ENCODE measurements around the gene NFE2L3. TPM values are rescaled to one million over a fixed set of nuclear protein-coding genes. Genes with fewer than 3 reads are reported as not detected.
"Not testable (repeated sequence)": the region's sequence is repeated elsewhere in the genome, so short reads cannot be mapped to it uniquely, and the experiment has no call there.

The NFE2L3 gene
- total RNA-seq, 2 experiments from 2014 or later: 19.9 to 23.8 TPM

DNA sequence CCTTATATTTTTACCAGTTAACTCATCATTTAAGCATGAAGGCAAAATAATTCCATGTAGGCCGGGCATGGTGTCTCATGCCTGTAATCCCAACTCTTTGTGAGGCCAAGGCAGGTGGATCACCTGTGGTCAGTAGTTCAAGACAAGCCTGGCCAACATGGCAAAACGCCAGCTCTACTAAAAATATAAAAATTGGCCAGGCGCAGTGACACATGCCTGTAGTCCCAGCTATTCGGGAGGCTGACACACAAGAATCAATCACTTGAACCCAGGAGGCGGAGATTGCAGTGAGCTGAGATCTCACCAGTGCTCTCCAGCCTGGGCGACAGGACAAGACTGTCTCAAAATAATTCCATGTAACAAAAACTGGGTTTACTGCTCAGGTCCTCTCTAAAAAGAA lies 30.3 kb downstream of the NFE2L3 start:
- peaks cover 47% of the 10 kb centered on the region for H3K36me3 Mint-ChIP-seq (ENCODE audit: low read depth)

DNA sequence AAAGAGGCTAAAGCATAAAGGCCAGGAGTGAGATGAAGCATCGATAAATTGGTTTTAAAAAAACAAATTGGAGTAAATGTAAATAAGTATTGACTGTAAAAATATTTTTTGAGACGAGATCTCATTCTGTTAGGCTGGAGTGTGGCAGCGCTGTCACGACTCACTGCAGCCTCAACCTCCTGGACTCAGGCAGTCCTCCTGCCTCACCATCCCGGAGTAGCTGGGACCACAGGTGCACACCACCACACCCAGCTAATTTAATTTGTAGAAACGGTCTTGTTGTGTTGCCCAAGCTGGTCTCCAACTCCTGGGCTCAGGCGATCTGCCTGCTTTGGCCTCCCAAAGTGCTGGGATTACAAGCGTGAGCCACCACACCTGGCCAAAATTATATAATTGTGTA lies 30.7 kb downstream of the NFE2L3 start:
- H3K27me3 Mint-ChIP-seq: no peaks in the 10 kb centered on the region
- H3K36me3 Mint-ChIP-seq (ENCODE audit: low read depth): peaks cover 48% of the 10 kb centered on the region
- no peak for DNase-seq
- H3K9me3 Mint-ChIP-seq (ENCODE audit: low read depth): no peaks in the 10 kb centered on the region
- POLR2A ChIA-PET: interaction anchor here (0.6 kb wide), 1 partner anchor 479 kb away, joined by 3 read pairs; no protein-coding TSS in a partner anchor
- no peak overlapping the region for H3K4me3 Mint-ChIP-seq
- intact Hi-C loops (cut with DNase I, micrococcal nuclease): no loop called here
- CTCF ChIA-PET: interaction anchor here (1.0 to 4.0 kb wide), 4 partner anchors 16 to 127 kb away, joined by 3 to 22 read pairs (median 4); no protein-coding TSS in a partner anchor
- peaks cover 45% of the 10 kb centered on the region for H3K4me1 Mint-ChIP-seq
- ATAC-seq: no peak
- H3K27ac Mint-ChIP-seq: no peak overlapping the region

More for the DNA sequence above, 30.3 kb downstream of the NFE2L3 start:
- DNase-seq (no peak), ATAC-seq (no peak)
- Mint-ChIP-seq H3K9me3 (ENCODE audit: low read depth) (no peaks in the 10 kb centered on the region), H3K27ac (peak overlapping the region; percentile 8), H3K4me1 (peaks cover 43% of the 10 kb centered on the region), H3K27me3 (no peaks in the 10 kb centered on the region), H3K4me3 (no peak overlapping the region)
- intact Hi-C loops (cut with DNase I, micrococcal nuclease): no loop called here
- ChIA-PET CTCF (interaction anchor here (1.7 to 4.0 kb wide), 5 partner anchors 15 to 290 kb away, joined by 4 to 22 read pairs (median 7); no protein-coding TSS in a partner anchor), POLR2A (interaction anchor here (0.6 kb wide), 1 partner anchor 480 kb away, joined by 3 read pairs; no protein-coding TSS in a partner anchor)

DNA sequence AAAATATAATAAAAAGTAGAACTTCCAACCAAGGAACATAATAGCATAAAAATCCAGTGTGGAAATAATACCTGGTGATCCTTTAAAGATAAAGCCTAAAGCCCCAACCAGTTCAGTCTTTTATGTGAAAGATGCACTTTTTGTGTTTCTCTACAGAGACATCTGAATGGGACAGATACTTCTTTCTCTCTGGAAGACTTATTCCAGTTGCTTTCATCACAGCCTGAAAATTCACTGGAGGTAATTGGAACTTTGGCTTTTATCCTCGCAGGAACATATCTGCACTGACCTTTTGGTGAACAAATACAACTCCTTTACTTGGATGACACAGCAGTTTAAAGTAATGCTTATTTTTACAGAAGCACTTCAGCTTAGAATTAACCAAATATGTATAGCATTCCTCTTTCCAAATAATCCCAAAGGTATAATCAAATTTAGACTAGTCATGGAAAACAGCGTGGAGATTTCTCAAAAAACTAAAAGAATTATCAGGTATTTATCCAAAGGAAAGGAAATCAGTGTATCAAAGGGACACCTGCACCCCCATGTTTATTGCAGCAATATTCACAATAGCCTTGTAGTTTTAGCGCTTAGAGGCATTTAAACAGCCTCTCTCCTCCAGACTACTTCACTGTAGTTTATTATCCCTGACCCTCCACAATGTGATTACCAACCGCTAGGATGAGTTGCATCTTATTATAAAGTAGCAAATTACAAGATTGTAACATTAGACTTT lies 31.7 kb downstream of the NFE2L3 start:
- Mint-ChIP-seq H3K27me3 (no peaks in the 10 kb centered on the region), H3K27ac (peak overlapping the region; percentile 62), H3K36me3 (ENCODE audit: low read depth) (peaks cover 53% of the 10 kb centered on the region), H3K9me3 (ENCODE audit: low read depth) (no peaks in the 10 kb centered on the region), H3K4me1 (peaks cover 51% of the 10 kb centered on the region), H3K4me3 (no peak overlapping the region)
- ChIA-PET CTCF (interaction anchor here (1.0 to 4.0 kb wide), 2 partner anchors 28 to 94 kb away, joined by 3 to 22 read pairs; no protein-coding TSS in a partner anchor), POLR2A (no interaction called here)
- no peak for DNase-seq
- intact Hi-C loops (cut with DNase I, micrococcal nuclease): no loop called here
- no peak for ATAC-seq

GRCh38 chr7:26184281-26185101 lies 32.5 kb downstream of the NFE2L3 start:
- peaks cover 54% of the 10 kb centered on the region for H3K36me3 Mint-ChIP-seq (ENCODE audit: low read depth)
- H3K27me3 Mint-ChIP-seq; H3K4me3 Mint-ChIP-seq; H3K9me3 Mint-ChIP-seq (ENCODE audit: low read depth); ATAC-seq; DNase-seq: not testable (repeated sequence)
- intact Hi-C loops (cut with DNase I, micrococcal nuclease): loop anchor here in 1 of 2 experiments (5.0 kb wide), 1 partner anchor 292 kb away; no protein-coding TSS in a partner anchor
- H3K27ac Mint-ChIP-seq: peak overlapping the region; percentile 81
- ChIA-PET CTCF (interaction anchor here (1.6 kb wide), 1 partner anchor 292 kb away, joined by 3 read pairs; no protein-coding TSS in a partner anchor), POLR2A (interaction anchor here (0.6 to 1.3 kb wide), 3 partner anchors 17 to 28 kb away, joined by 3 to 4 read pairs (median 4); partner anchors contain the start of gene CBX3)
- H3K4me1 Mint-ChIP-seq: peaks cover 56% of the 10 kb centered on the region

GRCh38 chr7:26185131-26185843 lies 33.3 kb downstream of the NFE2L3 start:
- H3K27me3 Mint-ChIP-seq: no peaks in the 10 kb centered on the region
- H3K36me3 Mint-ChIP-seq (ENCODE audit: low read depth): peaks cover 61% of the 10 kb centered on the region
- peaks cover 61% of the 10 kb centered on the region for H3K4me1 Mint-ChIP-seq
- intact Hi-C loops (cut with DNase I, micrococcal nuclease): loop anchor here in 1 of 2 experiments (5.0 kb wide), 1 partner anchor 293 kb away; no protein-coding TSS in a partner anchor
- no peaks in the 10 kb centered on the region for H3K9me3 Mint-ChIP-seq (ENCODE audit: low read depth)
- peak; percentile 10 for ATAC-seq
- H3K27ac Mint-ChIP-seq: peak overlapping the region; percentile 81
- H3K4me3 Mint-ChIP-seq: no peak overlapping the region
- no peak for DNase-seq
- CTCF ChIA-PET: interaction anchor here (0.7 to 1.6 kb wide), 4 partner anchors 12 to 293 kb away, joined by 3 to 4 read pairs (median 3); no protein-coding TSS in a partner anchor
- POLR2A ChIA-PET: interaction anchor here (0.6 to 1.3 kb wide), 7 partner anchors 15 to 175 kb away, joined by 3 to 5 read pairs (median 4); partner anchors contain the start of gene CBX3

DNA sequence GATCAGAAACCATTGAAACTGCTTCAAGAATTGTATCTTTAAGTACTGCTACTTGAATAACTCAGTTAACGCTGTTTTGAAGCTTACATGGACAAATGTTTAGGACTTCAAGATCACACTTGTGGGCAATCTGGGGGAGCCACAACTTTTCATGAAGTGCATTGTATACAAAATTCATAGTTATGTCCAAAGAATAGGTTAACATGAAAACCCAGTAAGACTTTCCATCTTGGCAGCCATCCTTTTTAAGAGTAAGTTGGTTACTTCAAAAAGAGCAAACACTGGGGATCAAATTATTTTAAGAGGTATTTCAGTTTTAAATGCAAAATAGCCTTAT lies 33.8 kb downstream of the NFE2L3 start:
- POLR2A ChIA-PET: interaction anchor here (0.6 to 1.3 kb wide), 5 partner anchors 14 to 175 kb away, joined by 3 to 4 read pairs (median 4); partner anchors contain the start of gene CBX3
- Mint-ChIP-seq H3K27me3 (no peaks in the 10 kb centered on the region), H3K36me3 (ENCODE audit: low read depth) (peaks cover 65% of the 10 kb centered on the region), H3K27ac (peak overlapping the region; percentile 81), H3K9me3 (ENCODE audit: low read depth) (no peaks in the 10 kb centered on the region), H3K4me3 (no peak overlapping the region), H3K4me1 (peaks cover 63% of the 10 kb centered on the region)
- CTCF ChIA-PET: interaction anchor here (0.7 to 1.6 kb wide), 4 partner anchors 11 to 293 kb away, joined by 3 to 4 read pairs (median 3); no protein-coding TSS in a partner anchor
- DNase-seq (no peak), ATAC-seq (no peak)
- intact Hi-C loops (cut with DNase I, micrococcal nuclease): loop anchor here in 1 of 2 experiments (2.0 to 5.0 kb wide), 2 partner anchors 19 to 294 kb away; no protein-coding TSS in a partner anchor

- DNase-seq (no peak), ATAC-seq (peak; percentile 23)
- H3K9me3 Mint-ChIP-seq (ENCODE audit: low read depth): no peaks in the 10 kb centered on the region
- intact Hi-C loops (cut with DNase I, micrococcal nuclease): loop anchor here in 1 of 2 experiments (1.0 to 5.0 kb wide), 4 partner anchors 11 to 294 kb away; no protein-coding TSS in a partner anchor
- ChIA-PET CTCF (interaction anchor here (0.7 to 3.8 kb wide), 7 partner anchors 10 to 294 kb away, joined by 3 to 30 read pairs (median 4); partner anchors contain the start of gene NFE2L3), POLR2A (interaction anchor here (0.6 to 3.4 kb wide), 9 partner anchors 8 to 98 kb away, joined by 3 to 68 read pairs (median 17); partner anchors contain the start of genes HNRNPA2B1 and NFE2L3)
- H3K36me3 Mint-ChIP-seq (ENCODE audit: low read depth): peaks cover 69% of the 10 kb centered on the region
- peak overlapping the region; percentile 77 for H3K27ac Mint-ChIP-seq
- H3K27me3 Mint-ChIP-seq: no peaks in the 10 kb centered on the region
- peaks cover 63% of the 10 kb centered on the region for H3K4me1 Mint-ChIP-seq
- H3K4me3 Mint-ChIP-seq: no peak overlapping the region
Observed at GRCh38 chr7:26186364-26187311, 34.6 kb downstream of the NFE2L3 start.

GRCh38 chr7:26187380-26188205 lies 35.6 kb downstream of the NFE2L3 start:
- H3K9me3 Mint-ChIP-seq (ENCODE audit: low read depth): no peaks in the 10 kb centered on the region
- peaks cover 68% of the 10 kb centered on the region for H3K4me1 Mint-ChIP-seq
- peak overlapping the region; percentile 14 for H3K4me3 Mint-ChIP-seq
- intact Hi-C loops (cut with DNase I, micrococcal nuclease): loop anchor here (1.0 to 5.0 kb wide), 6 partner anchors 9 to 295 kb away; no protein-coding TSS in a partner anchor
- no peak for DNase-seq
- peaks cover 76% of the 10 kb centered on the region for H3K36me3 Mint-ChIP-seq (ENCODE audit: low read depth)
- no peaks in the 10 kb centered on the region for H3K27me3 Mint-ChIP-seq
- peak; percentile 21 for ATAC-seq
- H3K27ac Mint-ChIP-seq: peak overlapping the region; percentile 77
- ChIA-PET POLR2A (interaction anchor here (0.6 to 3.4 kb wide), 13 partner anchors 7 to 106 kb away, joined by 3 to 68 read pairs (median 16); partner anchors contain the start of genes HNRNPA2B1 and NFE2L3), CTCF (interaction anchor here (0.7 to 3.8 kb wide), 12 partner anchors 10 to 295 kb away, joined by 3 to 30 read pairs (median 6); partner anchors contain the start of gene NFE2L3)

All from activated CD4-positive, alpha-beta T cell treated with anti-CD3 and anti-CD28 coated beads for 36 hours (primary cell).